IPS DF 6.9 (cell line): Measurements from ENCODE around the gene SIRT7.
"Not testable (repeated sequence)": the region's sequence is repeated elsewhere in the genome, so short reads cannot be mapped to it uniquely, and the experiment has no call there.

ENCODE experiments used
- DNase-seq: peaks from one replicate; pipeline ENCODE4 v3.0.0-alpha.2; 2013; ENCODE audit warnings: low read depth, low spot score
- H3K27ac ChIP-seq: one replicate; pipeline ENCODE4 v1.5.1; 2013; ENCODE audit warnings: low read length, control low read depth
- H3K27me3 ChIP-seq: 2 replicates; pipeline ENCODE4 v1.6.1; 2013; ENCODE audit warnings: mild to moderate bottlenecking, low read length; ENCODE audit not compliant: control insufficient read depth, insufficient read depth
- H3K36me3 ChIP-seq: 2 replicates; pipeline ENCODE4 v1.6.1; 2013; ENCODE audit warnings: low read length; ENCODE audit not compliant: control insufficient read depth, insufficient read depth
- H3K4me1 ChIP-seq: 2 replicates; pipeline ENCODE4 v1.6.1; 2013; ENCODE audit warnings: low read length; ENCODE audit not compliant: control insufficient read depth, insufficient read depth
- H3K4me3 ChIP-seq: 2 replicates; pipeline ENCODE4 v1.5.1; 2013; ENCODE audit warnings: mild to moderate bottlenecking, low read length
- H3K9me3 ChIP-seq: 2 replicates; pipeline ENCODE4 v1.6.1; 2013; ENCODE audit warnings: low read length, inconsistent platforms; ENCODE audit not compliant: control insufficient read depth, insufficient read depth
- WGBS: extraction: QIAGEN DNeasy Blood & Tissue Kit; methylation state at CpG from one replicate; pipeline ENCODE4 v1.1.7; 2013; ENCODE audit warnings: mixed read lengths, missing lambda C conversion rate; ENCODE audit not compliant: insufficient read length, insufficient coverage; 5-methylcytosine and 5-hydroxymethylcytosine counted together

The SIRT7 gene

GRCh38 chr17:81924557-81925532, 6.9 kb upstream of the SIRT7 start:
- H3K27ac ChIP-seq = no peak overlapping the region
- no peak overlapping the region for H3K4me3 ChIP-seq
- H3K36me3 ChIP-seq = peaks cover 9% of the 10 kb centered on the region; the same call in 1 of the 2 replicates
- 0 out of 2 replicates have a peak, but pooled peaks cover 1% of the 10 kb centered on the region for H3K27me3 ChIP-seq
- DNase-seq = no peak
- peaks cover 22% of the 10 kb centered on the region for H3K4me1 ChIP-seq
- no CpG with 5 or more reads among the region's 21 CpGs for WGBS
- H3K9me3 ChIP-seq = no peaks in the 10 kb centered on the region

GRCh38 chr17:81923302-81924260, 5.6 kb upstream of the SIRT7 start:
- DNase-seq = no peak
- H3K4me1 ChIP-seq = peaks cover 22% of the 10 kb centered on the region

GRCh38 chr17:81922566-81923301, 4.8 kb upstream of the SIRT7 start:
- WGBS = no CpG with 5 or more reads among the region's 58 CpGs
- no peak for DNase-seq
- Histone ChIP-seq H3K27me3 (no peaks in the 10 kb centered on the region), H3K36me3 (peaks cover 9% of the 10 kb centered on the region; the same call in 1 of the 2 replicates), H3K27ac (no peak overlapping the region), H3K9me3 (no peaks in the 10 kb centered on the region), H3K4me1 (peaks cover 22% of the 10 kb centered on the region), H3K4me3 (no peak overlapping the region)

More at GRCh38 chr17:81923302-81924260, 5.6 kb upstream of the SIRT7 start:
- H3K27ac ChIP-seq = no peak overlapping the region
- H3K36me3 ChIP-seq = peaks cover 9% of the 10 kb centered on the region; the same call in 1 of the 2 replicates
- WGBS = no CpG with 5 or more reads among the region's 32 CpGs
- H3K4me3 ChIP-seq = no peak overlapping the region; the same call in 1 of the 2 replicates
- H3K27me3 ChIP-seq = 0 out of 2 replicates have a peak, but pooled peaks cover under 1% of the 10 kb centered on the region
- no peaks in the 10 kb centered on the region for H3K9me3 ChIP-seq

- no peak for DNase-seq
- no peak overlapping the region for H3K4me3 ChIP-seq
- H3K9me3 ChIP-seq = no peaks in the 10 kb centered on the region
- no CpG with 5 or more reads among the region's 23 CpGs for WGBS
- H3K27me3 ChIP-seq = no peaks in the 10 kb centered on the region
- peaks cover 9% of the 10 kb centered on the region; the same call in 1 of the 2 replicates for H3K36me3 ChIP-seq
- peaks cover 22% of the 10 kb centered on the region for H3K4me1 ChIP-seq
- no peak overlapping the region for H3K27ac ChIP-seq
These were observed 4.1 kb upstream of the SIRT7 start for GRCh38 chr17:81921996-81922565.

DNA sequence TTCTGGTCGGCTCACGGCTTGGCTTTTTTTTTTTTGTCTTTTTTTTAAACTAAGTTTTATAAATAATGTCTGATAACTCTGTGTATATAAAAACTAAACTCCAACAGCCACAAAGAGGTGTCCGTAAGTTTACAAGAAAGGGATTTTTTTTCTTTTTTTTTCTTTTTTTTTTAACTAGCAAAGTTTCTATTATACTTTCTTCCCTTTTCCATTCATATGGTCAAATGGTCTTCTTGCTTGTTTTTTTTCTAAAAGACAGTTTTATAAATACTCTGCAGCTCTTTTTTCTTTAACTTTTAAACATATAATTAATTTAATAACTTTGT, 3.5 kb upstream of the SIRT7 start:
- no peak overlapping the region for H3K27ac ChIP-seq
- H3K27me3 ChIP-seq = no peaks in the 10 kb centered on the region
- WGBS = no CpG with 5 or more reads among the region's 3 CpGs
- H3K4me1 ChIP-seq = peaks cover 25% of the 10 kb centered on the region
- peaks cover 9% of the 10 kb centered on the region; the same call in 1 of the 2 replicates for H3K36me3 ChIP-seq
- H3K4me3 ChIP-seq = no peak overlapping the region
- H3K9me3 ChIP-seq = no peaks in the 10 kb centered on the region
- DNase-seq = no peak

DNA sequence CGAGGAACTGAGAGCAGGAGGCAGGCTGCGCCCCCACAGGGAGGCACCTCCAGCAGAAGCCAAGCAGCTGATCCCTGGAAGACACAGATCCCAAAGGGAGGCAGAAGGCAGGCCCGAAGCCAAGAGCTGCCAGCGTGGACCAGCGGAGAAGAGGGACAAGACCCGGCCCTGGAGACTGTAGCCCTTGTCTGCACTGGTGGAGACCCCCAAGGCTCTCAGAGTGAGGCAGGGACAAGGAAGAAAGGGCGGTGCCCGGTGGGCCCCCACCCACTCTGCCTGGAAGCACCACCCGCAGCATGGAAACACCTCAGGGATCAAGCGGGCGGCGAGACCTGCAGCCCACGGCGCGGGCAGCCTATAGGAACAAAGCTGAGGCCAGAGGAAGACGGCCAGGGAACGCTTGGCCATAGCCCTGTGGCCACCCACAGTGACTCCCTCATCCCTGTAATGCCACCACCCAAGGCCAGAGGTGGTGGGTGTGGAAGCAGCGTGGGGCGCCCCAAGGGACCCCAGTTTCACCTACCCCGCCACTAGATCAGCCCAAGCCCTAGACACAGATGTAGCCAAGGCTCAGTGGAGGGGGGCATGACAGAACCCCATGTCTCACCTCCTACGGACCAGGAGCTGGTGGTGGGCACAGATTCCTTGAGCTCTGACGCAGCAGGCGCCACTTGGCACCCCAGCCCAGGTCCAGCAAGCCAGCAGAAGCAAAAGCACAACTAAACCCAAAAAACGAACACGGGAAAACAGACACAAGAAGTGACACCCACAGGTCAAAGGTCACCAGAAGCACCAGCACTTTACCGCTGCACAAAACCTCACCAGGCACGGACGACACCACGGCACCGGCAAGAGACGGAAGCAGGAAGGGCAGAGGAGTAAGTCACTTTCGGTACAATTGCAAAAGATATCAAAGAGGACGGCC, 2.9 kb upstream of the SIRT7 start:
- Histone ChIP-seq H3K27ac (no peak overlapping the region), H3K9me3 (no peaks in the 10 kb centered on the region), H3K27me3 (no peaks in the 10 kb centered on the region), H3K4me3 (no peak overlapping the region), H3K4me1 (peaks cover 21% of the 10 kb centered on the region), H3K36me3 (peaks cover 9% of the 10 kb centered on the region; the same call in 1 of the 2 replicates)
- DNase-seq = no peak
- no CpG with 5 or more reads among the region's 33 CpGs for WGBS

GRCh38 chr17:81918832-81919545, 1.0 kb upstream of the SIRT7 start:
- Histone ChIP-seq H3K36me3 (peaks cover 24% of the 10 kb centered on the region), H3K27me3 (no peaks in the 10 kb centered on the region), H3K9me3 (no peaks in the 10 kb centered on the region), H3K4me1 (peaks cover 10% of the 10 kb centered on the region), H3K27ac (no peak overlapping the region), H3K4me3 (no peak overlapping the region)
- no CpG with 5 or more reads among the region's 15 CpGs for WGBS
- DNase-seq = no peak

GRCh38 chr17:81918333-81918669, 325 bp upstream of the SIRT7 start:
- not testable (repeated sequence) for DNase-seq, H3K4me3 ChIP-seq, H3K4me1 ChIP-seq, H3K27ac ChIP-seq, H3K9me3 ChIP-seq, H3K27me3 ChIP-seq
- H3K36me3 ChIP-seq = peaks cover 31% of the 10 kb centered on the region
- no CpG with 5 or more reads among the region's 9 CpGs for WGBS
